ENCODE data around the gene HAO2. TPM values are rescaled to one million over a fixed set of nuclear protein-coding genes. Genes with fewer than 3 reads are reported as not detected.
"Not testable (repeated sequence)": the region's sequence is repeated elsewhere in the genome, so short reads cannot be mapped to it uniquely, and the experiment has no call there.

The HAO2 gene
- total RNA-seq, 3 donors from 2014 or later (not counting 1 experiment from before 2014, with no cell fraction given) = not detected

DNA sequence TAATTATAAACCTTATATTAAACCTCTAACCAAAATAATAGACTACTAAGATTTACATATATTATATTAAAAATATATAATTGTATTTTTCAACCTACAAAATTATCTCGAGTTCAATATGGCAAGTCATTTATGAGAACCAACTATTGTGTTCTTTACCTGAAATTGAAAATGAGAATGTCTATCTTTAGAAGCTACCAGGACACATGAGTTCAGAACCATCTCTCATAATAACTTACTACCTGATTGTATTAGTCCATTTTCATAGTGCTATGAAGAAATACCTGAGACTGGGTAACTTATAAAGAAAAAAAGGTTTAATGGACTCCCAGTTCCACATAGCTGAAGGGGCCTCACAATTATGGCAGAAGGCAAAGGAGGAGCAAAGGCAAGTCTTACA lies 6.8 kb downstream of the HAO2 start:
- intact Hi-C loops (cut with micrococcal nuclease) = no loop called here
- no peak overlapping the region for H3K4me3 Mint-ChIP-seq

DNA sequence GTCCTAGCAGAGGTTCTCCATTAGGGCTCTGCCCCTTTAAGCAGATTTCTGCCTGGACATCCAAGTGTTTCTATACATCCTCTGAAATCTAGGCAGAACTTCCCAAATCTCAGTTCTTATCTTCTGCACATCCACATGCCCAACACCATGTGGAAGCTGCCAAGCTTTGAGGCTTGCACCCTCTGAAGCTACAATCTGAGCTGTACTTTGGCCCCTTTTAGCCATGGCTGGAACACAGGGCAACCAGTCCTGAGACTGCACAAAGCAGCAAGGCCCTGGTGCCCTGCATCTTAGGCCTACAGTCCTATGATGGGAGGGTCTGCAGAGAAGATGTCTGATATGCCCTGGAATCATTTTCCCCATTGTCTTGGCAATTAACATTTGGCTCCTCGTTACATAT lies 8.0 kb downstream of the HAO2 start:
- H3K9me3 Mint-ChIP-seq = peaks cover 2 to 6% of the 10 kb centered on the region in 2 donors
- TF ChIP-seq, protein P1, sequence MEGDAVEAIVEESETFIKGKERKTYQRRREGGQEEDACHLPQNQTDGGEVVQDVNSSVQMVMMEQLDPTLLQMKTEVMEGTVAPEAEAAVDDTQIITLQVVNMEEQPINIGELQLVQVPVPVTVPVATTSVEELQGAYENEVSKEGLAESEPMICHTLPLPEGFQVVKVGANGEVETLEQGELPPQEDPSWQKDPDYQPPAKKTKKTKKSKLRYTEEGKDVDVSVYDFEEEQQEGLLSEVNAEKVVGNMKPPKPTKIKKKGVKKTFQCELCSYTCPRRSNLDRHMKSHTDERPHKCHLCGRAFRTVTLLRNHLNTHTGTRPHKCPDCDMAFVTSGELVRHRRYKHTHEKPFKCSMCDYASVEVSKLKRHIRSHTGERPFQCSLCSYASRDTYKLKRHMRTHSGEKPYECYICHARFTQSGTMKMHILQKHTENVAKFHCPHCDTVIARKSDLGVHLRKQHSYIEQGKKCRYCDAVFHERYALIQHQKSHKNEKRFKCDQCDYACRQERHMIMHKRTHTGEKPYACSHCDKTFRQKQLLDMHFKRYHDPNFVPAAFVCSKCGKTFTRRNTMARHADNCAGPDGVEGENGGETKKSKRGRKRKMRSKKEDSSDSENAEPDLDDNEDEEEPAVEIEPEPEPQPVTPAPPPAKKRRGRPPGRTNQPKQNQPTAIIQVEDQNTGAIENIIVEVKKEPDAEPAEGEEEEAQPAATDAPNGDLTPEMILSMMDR (IDR thresholded peaks at IDR 0.05) = no peak
- ATAC-seq = no peak

More for the DNA sequence above, 6.8 kb downstream of the HAO2 start:
- TF ChIP-seq, protein P1 (IDR thresholded peaks at IDR 0.05) = no peak
- no peak for DNase-seq
- Histone ChIP-seq H3K36me3 (ENCODE audit: control insufficient read depth, insufficient read depth, low read length) (no peaks in the 10 kb centered on the region), H3K27ac (ENCODE audit: low read length) (no peak overlapping the region), H3K27me3 (ENCODE audit: control insufficient read depth, insufficient read depth, low read length) (no peaks in the 10 kb centered on the region), H3K9me3 (ENCODE audit: control insufficient read depth, insufficient read depth, low read length) (no peaks in the 10 kb centered on the region), H3K4me3 (ENCODE audit: low read length) (no peak overlapping the region), H3K4me1 (ENCODE audit: control insufficient read depth, insufficient read depth, low read length) (no peaks in the 10 kb centered on the region)
- Mint-ChIP-seq H3K27ac (no peak overlapping the region), H3K27me3 (ENCODE audit: low read depth in 2 of 2) (peaks cover 3 to 26% of the 10 kb centered on the region in 2 donors), H3K9me3 (peaks cover 2 to 3% of the 10 kb centered on the region in 2 donors), H3K36me3 (no peaks in the 10 kb centered on the region), H3K4me1 (no peaks in the 10 kb centered on the region)
- ATAC-seq = no peak
- WGBS (ENCODE audit: insufficient coverage) = no CpG with 5 or more reads among the region's 1 CpG

DNA sequence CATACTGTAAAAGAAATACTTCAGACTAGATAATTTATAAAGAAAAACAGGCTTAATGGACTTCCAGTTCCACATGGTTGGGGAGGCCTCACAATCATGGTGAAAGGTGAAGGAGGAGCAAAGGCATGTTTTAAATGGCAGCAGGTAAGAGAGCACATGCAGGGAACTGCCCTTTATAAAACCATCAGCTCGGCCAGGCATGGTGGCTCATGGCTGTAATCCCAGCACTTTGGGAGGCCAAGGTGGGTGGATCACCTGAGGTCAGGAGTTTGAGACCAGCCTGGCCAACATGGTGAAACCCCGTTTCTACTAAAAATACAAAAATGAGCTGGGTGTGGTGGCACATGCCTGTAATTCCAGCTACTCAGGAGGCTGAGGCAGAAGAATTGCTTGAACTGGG lies 9.0 kb downstream of the HAO2 start:
- WGBS (ENCODE audit: insufficient coverage) = 95% methylated on average over 2 of the region's 2 CpGs
- H3K9me3 ChIP-seq (ENCODE audit: control insufficient read depth, insufficient read depth, low read length); H3K4me1 ChIP-seq (ENCODE audit: control insufficient read depth, insufficient read depth, low read length); H3K4me3 Mint-ChIP-seq; H3K4me1 Mint-ChIP-seq; H3K36me3 Mint-ChIP-seq; H3K27me3 ChIP-seq (ENCODE audit: control insufficient read depth, insufficient read depth, low read length); ATAC-seq; H3K9me3 Mint-ChIP-seq; H3K27ac ChIP-seq (ENCODE audit: low read length); H3K4me3 ChIP-seq (ENCODE audit: low read length); intact Hi-C loops (cut with micrococcal nuclease); H3K27ac Mint-ChIP-seq; DNase-seq; H3K36me3 ChIP-seq (ENCODE audit: control insufficient read depth, insufficient read depth, low read length): not testable (repeated sequence)
- H3K27me3 Mint-ChIP-seq (ENCODE audit: low read depth in 2 of 2) = peaks cover 6 to 22% of the 10 kb centered on the region in 2 donors

More for the DNA sequence above, 8.0 kb downstream of the HAO2 start:
- Mint-ChIP-seq H3K27me3 (ENCODE audit: low read depth in 2 of 2) (peaks cover 6 to 22% of the 10 kb centered on the region in 2 donors), H3K4me3 (no peak overlapping the region), H3K4me1 (no peaks in the 10 kb centered on the region), H3K27ac (no peak overlapping the region), H3K36me3 (no peaks in the 10 kb centered on the region)
- Histone ChIP-seq H3K4me3 (ENCODE audit: low read length) (no peak overlapping the region), H3K27me3 (ENCODE audit: control insufficient read depth, insufficient read depth, low read length) (no peaks in the 10 kb centered on the region), H3K36me3 (ENCODE audit: control insufficient read depth, insufficient read depth, low read length) (no peaks in the 10 kb centered on the region), H3K27ac (ENCODE audit: low read length) (no peak overlapping the region), H3K9me3 (ENCODE audit: control insufficient read depth, insufficient read depth, low read length) (no peaks in the 10 kb centered on the region), H3K4me1 (ENCODE audit: control insufficient read depth, insufficient read depth, low read length) (no peaks in the 10 kb centered on the region)
- no peak for DNase-seq
- WGBS (ENCODE audit: insufficient coverage) = 63% methylated on average over 1 of the region's 1 CpG
- intact Hi-C loops (cut with micrococcal nuclease) = no loop called here

DNA sequence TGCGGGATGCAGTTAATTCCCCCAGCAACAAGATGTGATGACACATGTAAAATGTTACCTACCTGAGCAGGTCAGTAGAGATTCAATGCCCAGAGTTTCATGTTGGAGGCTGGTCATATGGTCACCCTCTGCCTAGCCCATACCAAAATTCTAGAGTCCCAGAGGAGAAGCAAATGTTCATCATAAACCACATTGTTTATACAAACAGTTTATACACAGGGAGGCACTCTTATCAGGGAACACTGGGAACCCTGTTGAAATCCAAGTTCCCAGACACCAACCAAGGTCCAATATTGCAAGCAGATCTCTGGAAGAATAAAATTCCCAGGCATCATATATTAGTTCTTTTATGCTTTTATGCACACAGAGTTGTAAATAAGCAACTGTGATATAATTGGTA lies 10.5 kb downstream of the HAO2 start:
- peaks cover 4 to 13% of the 10 kb centered on the region in 2 donors for H3K27me3 Mint-ChIP-seq (ENCODE audit: low read depth in 2 of 2)
- no peaks in the 10 kb centered on the region for H3K4me1 Mint-ChIP-seq
- H3K9me3 Mint-ChIP-seq = peaks cover 0 to 6% of the 10 kb centered on the region in 2 donors
- 94% methylated on average over 1 of the region's 1 CpG for WGBS (ENCODE audit: insufficient coverage)
- H3K4me3 Mint-ChIP-seq = no peak overlapping the region
- TF ChIP-seq, protein P1 (IDR thresholded peaks at IDR 0.05) = no peak
- Histone ChIP-seq H3K9me3 (ENCODE audit: control insufficient read depth, insufficient read depth, low read length) (no peaks in the 10 kb centered on the region), H3K4me1 (ENCODE audit: control insufficient read depth, insufficient read depth, low read length) (no peaks in the 10 kb centered on the region), H3K27ac (ENCODE audit: low read length) (no peak overlapping the region), H3K36me3 (ENCODE audit: control insufficient read depth, insufficient read depth, low read length) (no peaks in the 10 kb centered on the region), H3K27me3 (ENCODE audit: control insufficient read depth, insufficient read depth, low read length) (no peaks in the 10 kb centered on the region), H3K4me3 (ENCODE audit: low read length) (no peak overlapping the region)
- H3K36me3 Mint-ChIP-seq = no peaks in the 10 kb centered on the region
- ATAC-seq = no peak
- intact Hi-C loops (cut with micrococcal nuclease) = no loop called here
- H3K27ac Mint-ChIP-seq = no peak overlapping the region
- no peak for DNase-seq

All from natural killer cell (primary cell).